Left renal pelvis (tissue), 4 donors: ENCODE results near the gene KRT23. TPM values are rescaled to one million over a fixed set of nuclear protein-coding genes. Genes with fewer than 3 reads are reported as not detected.
A peak's percentile ranks its signal among the peaks of the same experiment; 100 is the strongest.

Source experiments
- DNase-seq, 4 donors: peaks; one replicate each; pipeline ENCODE4 v3.0.0-alpha.2; 2013; ENCODE audit warnings: low read depth in 4 of 4, low spot score in 3 of 4
- polyA plus RNA-seq, 4 donors: library from polyadenylated mRNA; unstranded; fragments of 120-200 nt; gene quantifications; one replicate each; pipeline ENCODE4 v1.2.1, GENCODE V29; 2013; ENCODE audit not compliant: insufficient read length in 4 of 4

Gene KRT23
- polyA plus RNA-seq, 4 donors = 0.52 to 2.1 (median 1.0) TPM

DNA sequence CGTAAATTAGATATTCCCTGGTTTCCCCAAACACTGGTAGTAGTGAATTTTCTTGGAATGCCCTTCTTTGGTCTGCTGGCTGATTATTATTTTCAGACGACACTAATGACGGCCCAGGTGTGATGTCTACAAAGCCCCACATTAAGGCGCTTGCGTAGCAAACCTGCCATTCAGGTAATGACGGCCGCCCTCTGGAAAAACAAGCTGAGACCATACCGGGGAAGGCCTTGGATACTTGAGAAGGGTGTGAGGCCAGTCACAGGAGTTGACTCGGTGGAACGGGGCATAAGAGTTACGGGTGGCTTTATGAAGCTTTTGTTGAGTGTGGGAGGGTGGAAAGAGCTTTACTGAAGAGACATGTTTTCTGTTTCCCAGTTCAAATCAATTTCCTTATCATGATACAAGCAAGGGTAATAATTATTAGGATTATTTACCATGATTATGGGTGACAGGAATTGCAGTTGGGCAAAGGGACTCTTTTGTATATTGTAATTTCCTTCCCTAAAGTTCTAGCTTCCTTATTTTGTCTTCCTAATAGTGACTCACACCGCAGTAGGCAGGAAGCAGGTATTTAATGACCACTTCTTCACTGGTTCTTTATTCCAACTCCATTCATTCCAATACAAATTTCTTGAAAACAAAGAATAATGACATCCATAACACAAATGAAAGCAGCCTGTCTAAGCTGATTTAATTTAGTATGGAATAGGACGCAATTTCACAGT lies 24.8 kb downstream of the KRT23 start:
- DNase-seq = no peak

- DNase-seq = no peak
These were observed 27.0 kb downstream of the KRT23 start for GRCh38 chr17:40910441-40910841.

- DNase-seq = no peak
These were observed 27.7 kb downstream of the KRT23 start for GRCh38 chr17:40909755-40910154.

- peak; percentile 54 to 73 (median 62) for DNase-seq
These were observed 28.1 kb downstream of the KRT23 start for GRCh38 chr17:40909351-40909750.

DNA sequence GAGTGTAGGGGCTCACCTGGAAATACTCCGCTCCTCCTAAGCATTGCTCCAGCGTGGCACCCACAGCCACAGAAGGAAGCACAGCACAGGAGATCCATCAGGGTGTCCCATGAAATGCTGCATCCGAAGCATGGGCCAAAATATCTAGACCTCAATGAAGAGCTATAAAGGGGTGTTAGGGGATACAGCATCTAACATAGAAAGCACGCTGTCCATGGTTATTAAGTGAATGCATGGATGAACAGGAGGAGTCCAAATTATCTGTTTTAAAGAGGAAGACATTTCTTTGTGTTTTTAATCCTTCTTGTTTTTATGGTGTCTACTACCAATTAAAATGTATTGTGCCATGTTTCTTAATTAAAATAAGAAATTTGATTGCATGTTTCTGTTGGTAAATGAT lies 30.8 kb downstream of the KRT23 start:
- no peak for DNase-seq

GRCh38 chr17:40905370-40905769 lies 32.1 kb downstream of the KRT23 start:
- DNase-seq = no peak

- DNase-seq = peak in 1 of 4 donors; percentile 14
These were observed 34.2 kb downstream of the KRT23 start for GRCh38 chr17:40903129-40903847.

- no peak for DNase-seq
These were observed 34.9 kb downstream of the KRT23 start for GRCh38 chr17:40902498-40902897.

DNA sequence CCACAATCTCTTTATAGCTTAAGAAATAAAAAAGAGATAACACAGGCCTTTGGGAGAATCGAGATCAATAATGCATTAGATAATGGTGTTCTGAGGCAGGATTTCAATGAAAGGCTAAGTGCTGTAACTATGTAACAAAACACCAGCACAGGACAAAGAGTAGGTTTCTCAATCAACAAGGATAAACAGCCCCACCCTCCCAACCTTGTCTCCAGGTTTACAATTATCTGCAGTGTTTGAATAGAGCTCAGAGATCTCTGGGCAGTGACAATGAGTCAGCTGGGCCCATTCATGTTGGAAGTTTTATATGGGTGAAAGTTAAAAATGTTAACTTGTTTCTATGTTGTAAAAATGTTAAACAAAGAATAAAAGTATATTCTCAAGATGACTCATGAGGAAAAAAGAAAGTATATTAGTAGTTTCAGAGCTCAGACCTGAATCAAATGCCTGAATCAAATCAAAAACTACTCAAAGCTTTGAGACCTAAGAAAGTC lies 35.4 kb downstream of the KRT23 start:
- DNase-seq = no peak

DNA sequence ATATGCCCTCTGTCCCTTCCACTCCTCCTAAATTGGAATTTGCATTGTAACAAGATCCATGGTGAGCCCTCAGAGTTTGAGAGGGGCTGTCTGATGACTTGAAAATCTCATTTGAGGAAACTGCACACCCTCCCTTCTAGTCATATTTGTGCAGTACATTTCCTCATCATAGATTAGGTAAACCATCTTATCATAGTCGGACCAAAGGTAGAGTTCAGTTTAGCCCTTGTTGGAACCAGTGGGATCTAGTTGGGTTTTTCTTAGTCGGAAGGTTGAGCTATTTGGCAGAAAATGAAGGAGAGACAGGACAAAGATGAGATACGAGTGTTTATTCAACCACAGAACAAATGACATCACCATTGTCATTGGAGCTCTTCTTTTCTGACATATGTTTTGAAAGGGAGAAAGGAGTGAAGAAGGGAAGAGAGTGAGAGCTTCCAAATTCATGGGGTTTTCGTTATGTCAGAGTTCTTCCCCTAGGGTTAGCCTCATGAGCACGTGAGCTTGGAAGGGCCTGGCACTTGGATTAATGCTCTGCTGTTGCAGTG lies 36.6 kb downstream of the KRT23 start:
- no peak for DNase-seq

DNA sequence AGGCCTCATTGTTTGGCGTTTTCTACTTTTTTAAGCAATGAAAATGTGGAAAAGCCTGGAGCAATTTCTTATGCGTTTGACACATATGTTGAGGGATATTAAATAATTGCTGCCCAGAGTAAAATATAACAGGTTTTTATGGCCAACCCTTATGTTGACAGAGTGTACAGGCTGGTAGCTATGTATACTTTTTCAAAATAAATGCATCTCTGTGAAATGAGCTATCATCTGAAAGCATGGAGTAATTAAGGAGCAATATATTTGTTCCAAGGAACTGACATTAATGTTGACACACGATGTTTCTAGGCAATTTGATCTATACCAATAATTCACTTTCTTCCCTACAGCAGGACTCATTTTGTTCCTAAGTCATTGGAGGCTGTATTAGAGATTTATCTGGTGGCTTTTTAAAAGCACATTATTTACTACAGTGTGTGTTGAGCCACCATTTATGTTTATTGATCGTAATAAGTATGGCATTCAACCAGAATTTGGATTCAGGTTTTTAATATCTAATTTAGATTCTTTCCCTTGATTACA lies 40.5 kb downstream of the KRT23 start:
- DNase-seq = no peak

DNA sequence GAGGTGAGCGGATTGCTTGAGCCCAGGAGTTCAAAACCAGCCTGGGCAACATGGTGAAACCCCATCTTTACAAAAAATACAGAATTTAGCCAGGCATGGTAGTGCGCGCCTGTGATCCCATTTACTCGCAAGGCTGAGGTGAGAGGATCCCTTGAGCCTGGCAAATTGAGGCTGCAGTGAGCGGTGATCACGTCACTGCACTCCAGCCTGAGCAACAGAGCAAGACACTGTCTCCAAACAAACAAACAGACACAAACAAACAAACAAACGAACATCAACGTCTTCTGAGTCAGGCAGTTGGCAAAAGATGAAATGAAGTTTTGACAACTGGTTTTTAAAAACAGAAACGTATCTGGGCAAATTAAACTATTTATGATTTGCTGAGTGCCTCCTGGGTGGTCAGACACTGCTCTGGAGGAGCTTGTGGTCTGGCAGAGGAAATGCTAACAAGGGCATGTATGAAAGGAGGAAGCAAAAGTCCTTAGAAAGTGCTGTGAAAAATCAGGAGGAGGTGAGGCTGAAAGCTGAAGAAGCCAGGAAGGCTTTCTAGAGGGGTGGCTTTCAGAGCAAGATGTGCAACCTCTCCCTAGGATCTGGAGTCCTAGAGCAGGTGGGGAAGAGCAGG lies 42.2 kb downstream of the KRT23 start:
- DNase-seq = no peak

- no peak for DNase-seq
These were observed 49.2 kb downstream of the KRT23 start for GRCh38 chr17:40888196-40888720.

DNA sequence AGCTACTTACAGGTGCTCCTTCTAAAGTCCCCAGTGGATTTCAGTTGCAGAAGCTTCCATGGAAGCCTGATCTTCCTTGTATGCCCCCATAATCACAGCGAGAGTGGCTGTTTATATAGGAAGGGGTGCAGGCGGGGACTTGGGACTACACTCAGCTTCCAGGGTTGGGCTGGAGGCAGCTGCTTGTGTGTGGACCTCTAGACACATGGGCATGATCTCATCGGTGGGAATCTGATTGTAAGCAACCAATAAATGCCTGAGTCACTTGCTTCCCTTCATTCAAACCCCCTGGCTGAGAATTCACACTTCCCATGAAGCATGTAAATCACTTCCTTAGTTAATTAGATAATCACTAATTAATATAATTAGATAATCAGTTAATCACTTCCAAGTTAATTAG lies 51.4 kb downstream of the KRT23 start:
- DNase-seq = no peak

- no peak for DNase-seq
These were observed 52.5 kb downstream of the KRT23 start, which contains the start of gene KRT20 for GRCh38 chr17:40884708-40885512. Gene KRT20, minus strand, starts transcription at chr17:40885242. Its CDS starts 57 bp downstream, at chr17:40885185.

DNA sequence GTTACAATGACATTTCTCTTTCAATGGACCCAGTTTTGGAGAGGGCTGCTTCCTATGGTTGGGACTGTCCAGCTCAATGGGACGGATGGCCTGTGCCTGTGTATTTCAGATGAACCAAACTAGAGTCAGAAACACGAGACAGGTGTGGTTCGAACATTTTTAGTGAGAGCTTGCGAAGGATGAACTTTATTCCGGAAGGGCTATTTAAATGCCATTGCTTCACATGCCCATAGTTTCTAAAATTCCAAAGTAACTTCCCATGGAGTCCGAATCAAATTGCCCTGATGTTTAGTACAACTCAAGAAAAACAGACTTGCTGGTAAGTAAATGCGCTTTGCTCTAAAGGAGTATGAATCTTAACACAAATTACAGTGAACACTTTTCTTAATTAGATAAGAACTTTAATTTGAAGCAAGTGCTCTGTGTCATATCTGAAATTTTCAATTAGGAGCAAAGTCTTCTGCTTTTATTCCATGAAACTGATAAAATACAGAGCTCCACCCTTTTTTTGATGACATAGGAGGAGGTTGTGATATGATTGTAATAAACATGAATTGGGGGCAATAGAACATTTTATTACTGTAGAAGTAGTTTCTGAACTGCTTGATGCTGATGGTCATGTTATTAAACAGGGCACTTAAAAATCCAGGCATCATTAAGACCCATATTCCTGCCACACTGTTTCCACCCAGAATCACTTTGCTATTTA lies 53.7 kb downstream of the KRT23 start:
- no peak for DNase-seq

DNA sequence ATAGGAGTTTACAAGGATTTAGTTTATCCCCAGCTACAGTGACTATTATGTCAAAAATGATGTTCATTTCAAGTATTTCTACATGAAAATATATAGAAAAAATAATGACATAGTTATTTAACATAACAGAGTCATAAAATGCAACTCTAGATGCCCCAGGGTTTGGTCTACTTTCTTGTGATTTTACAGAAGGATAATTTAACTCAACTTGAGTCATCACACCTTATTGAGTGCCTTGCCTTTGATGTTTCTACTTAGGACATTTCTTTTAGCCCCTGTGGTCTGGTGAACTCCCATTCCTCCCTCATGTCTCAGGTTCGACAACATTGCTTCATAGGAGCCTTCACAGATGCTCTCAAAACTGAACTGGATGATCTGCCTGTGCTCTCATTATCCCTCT lies 54.4 kb downstream of the KRT23 start:
- DNase-seq = no peak

- no peak for DNase-seq
These were observed 58.4 kb downstream of the KRT23 start for GRCh38 chr17:40879026-40879425.

GRCh38 chr17:40878044-40878443 lies 59.4 kb downstream of the KRT23 start:
- no peak for DNase-seq
